Progenitor cell of endocrine pancreas (in vitro differentiated cells): ENCODE measurements around the gene TMEM63C. TPM values are rescaled to one million over a fixed set of nuclear protein-coding genes. Genes with fewer than 3 reads are reported as not detected.
"Not testable (repeated sequence)": the region's sequence is repeated elsewhere in the genome, so short reads cannot be mapped to it uniquely, and the experiment has no call there.

Experiments
- DNase-seq: peaks from one replicate; pipeline ENCODE4 v3.0.0; 2021; ENCODE audit warnings: low spot score; ENCODE audit not compliant: unreplicated experiment
- H3K27ac Mint-ChIP-seq: 2 replicates; pipeline ENCODE4 v1.8.0; 2021; ENCODE audit warnings: mild to moderate bottlenecking, moderate library complexity, mixed read lengths
- H3K27me3 Mint-ChIP-seq: 2 replicates; pipeline ENCODE4 v1.8.0; 2021; ENCODE audit warnings: mixed read lengths
- H3K36me3 Mint-ChIP-seq: 2 replicates; pipeline ENCODE4 v1.8.0; 2022; ENCODE audit warnings: mixed read lengths; ENCODE audit not compliant: insufficient read depth
- H3K4me1 Mint-ChIP-seq: 2 replicates; pipeline ENCODE4 v1.8.0; 2021; ENCODE audit warnings: low read depth, mixed read lengths
- H3K4me3 Mint-ChIP-seq: 2 replicates; pipeline ENCODE4 v1.8.0; 2021; ENCODE audit warnings: low read depth, mild to moderate bottlenecking, moderate library complexity, mixed read lengths
- H3K9me3 Mint-ChIP-seq: 2 replicates; pipeline ENCODE4 v1.8.0; 2021; ENCODE audit warnings: low read depth, mixed read lengths
- total RNA-seq: library from RNA; stranded (reverse); gene quantifications from 2 replicates; pipeline ENCODE4 v1.2.1, GENCODE V29; 2021
- TF ChIP-seq, protein P1 (sequence below): fragments of 200-600 bp; sonication (generic); IDR thresholded peaks from one replicate; pipeline ENCODE4 v1.5.0; 2021; ENCODE audit warnings: antibody characterized with exemption, mild to moderate bottlenecking; ENCODE audit not compliant: unreplicated experiment

The TMEM63C gene
- total RNA-seq, 1 donor from 2014 or later = 1.6 TPM

GRCh38 chr14:77276959-77277358, 95.4 kb downstream of the TMEM63C start:
- Mint-ChIP-seq H3K4me1 (no peaks in the 10 kb centered on the region), H3K27me3 (peaks cover 18% of the 10 kb centered on the region), H3K36me3 (peaks cover 7% of the 10 kb centered on the region), H3K9me3 (no peaks in the 10 kb centered on the region), H3K27ac (no peak overlapping the region), H3K4me3 (no peak overlapping the region)
- DNase-seq = no peak
- TF ChIP-seq, protein P1, sequence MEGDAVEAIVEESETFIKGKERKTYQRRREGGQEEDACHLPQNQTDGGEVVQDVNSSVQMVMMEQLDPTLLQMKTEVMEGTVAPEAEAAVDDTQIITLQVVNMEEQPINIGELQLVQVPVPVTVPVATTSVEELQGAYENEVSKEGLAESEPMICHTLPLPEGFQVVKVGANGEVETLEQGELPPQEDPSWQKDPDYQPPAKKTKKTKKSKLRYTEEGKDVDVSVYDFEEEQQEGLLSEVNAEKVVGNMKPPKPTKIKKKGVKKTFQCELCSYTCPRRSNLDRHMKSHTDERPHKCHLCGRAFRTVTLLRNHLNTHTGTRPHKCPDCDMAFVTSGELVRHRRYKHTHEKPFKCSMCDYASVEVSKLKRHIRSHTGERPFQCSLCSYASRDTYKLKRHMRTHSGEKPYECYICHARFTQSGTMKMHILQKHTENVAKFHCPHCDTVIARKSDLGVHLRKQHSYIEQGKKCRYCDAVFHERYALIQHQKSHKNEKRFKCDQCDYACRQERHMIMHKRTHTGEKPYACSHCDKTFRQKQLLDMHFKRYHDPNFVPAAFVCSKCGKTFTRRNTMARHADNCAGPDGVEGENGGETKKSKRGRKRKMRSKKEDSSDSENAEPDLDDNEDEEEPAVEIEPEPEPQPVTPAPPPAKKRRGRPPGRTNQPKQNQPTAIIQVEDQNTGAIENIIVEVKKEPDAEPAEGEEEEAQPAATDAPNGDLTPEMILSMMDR = no peak

DNA sequence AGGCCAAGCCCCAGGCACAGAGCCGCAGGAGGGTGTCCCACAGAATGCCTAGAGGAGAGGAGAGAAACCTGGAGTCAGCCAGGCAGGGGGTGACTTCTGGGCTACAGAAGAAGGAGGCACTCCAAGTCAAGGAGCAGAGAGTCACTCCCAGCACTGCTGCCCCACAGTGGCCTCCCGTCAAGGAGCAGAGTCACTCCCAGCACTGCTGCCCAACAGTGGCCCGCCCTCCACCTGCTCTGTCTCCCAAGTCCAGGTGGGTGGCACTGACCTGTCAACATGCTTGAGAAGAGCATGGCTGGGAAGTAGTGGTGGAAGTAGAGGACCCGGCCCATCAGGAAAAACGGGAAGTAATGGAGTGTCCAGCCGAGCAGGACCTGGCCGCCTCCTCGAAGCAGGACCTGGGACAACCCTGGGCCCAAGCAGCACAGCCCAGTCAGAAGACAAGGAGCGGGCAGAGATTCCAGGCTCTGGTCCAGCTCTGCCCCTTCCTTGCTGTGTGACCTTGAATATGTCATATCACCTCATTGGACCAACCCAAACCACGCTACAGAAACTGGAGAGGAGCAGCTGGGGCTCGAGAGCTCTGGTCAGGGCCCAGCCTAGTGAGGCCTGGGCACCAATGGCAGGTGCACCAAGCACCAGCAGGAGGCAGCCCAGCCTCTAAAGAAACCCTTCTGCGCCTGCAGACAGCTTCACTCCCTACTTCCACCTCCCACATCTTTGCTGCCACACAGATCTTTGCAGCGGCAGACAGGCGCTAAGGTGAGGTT, 97.0 kb downstream of the TMEM63C start:
- Mint-ChIP-seq H3K27ac (no peak overlapping the region), H3K4me1 (no peaks in the 10 kb centered on the region), H3K27me3 (peaks cover 2% of the 10 kb centered on the region), H3K9me3 (no peaks in the 10 kb centered on the region), H3K36me3 (peaks cover 11% of the 10 kb centered on the region), H3K4me3 (no peak overlapping the region)
- no peak for DNase-seq
- TF ChIP-seq, protein P1 = no peak

GRCh38 chr14:77279719-77280118, 98.1 kb downstream of the TMEM63C start:
- H3K27me3 Mint-ChIP-seq = no peaks in the 10 kb centered on the region
- H3K27ac Mint-ChIP-seq = no peak overlapping the region
- no peaks in the 10 kb centered on the region for H3K9me3 Mint-ChIP-seq
- peaks cover 17% of the 10 kb centered on the region for H3K36me3 Mint-ChIP-seq
- no peak for DNase-seq
- H3K4me3 Mint-ChIP-seq = no peak overlapping the region
- no peaks in the 10 kb centered on the region for H3K4me1 Mint-ChIP-seq
- TF ChIP-seq, protein P1 = no peak

- H3K4me1 Mint-ChIP-seq, H3K27me3 Mint-ChIP-seq, H3K9me3 Mint-ChIP-seq, H3K4me3 Mint-ChIP-seq, DNase-seq, H3K27ac Mint-ChIP-seq: not testable (repeated sequence)
- peaks cover 25% of the 10 kb centered on the region for H3K36me3 Mint-ChIP-seq
Observed at GRCh38 chr14:77280921-77281320, 99.3 kb downstream of the TMEM63C start.

- no peak for DNase-seq
- no peaks in the 10 kb centered on the region for H3K4me1 Mint-ChIP-seq
- peaks cover 29% of the 10 kb centered on the region for H3K36me3 Mint-ChIP-seq
- no peaks in the 10 kb centered on the region for H3K27me3 Mint-ChIP-seq
- no peak overlapping the region for H3K4me3 Mint-ChIP-seq
- H3K27ac Mint-ChIP-seq = no peak overlapping the region
- H3K9me3 Mint-ChIP-seq = no peaks in the 10 kb centered on the region
- TF ChIP-seq, protein P1 = no peak
Observed at GRCh38 chr14:77281852-77282410, 100.3 kb downstream of the TMEM63C start.

DNA sequence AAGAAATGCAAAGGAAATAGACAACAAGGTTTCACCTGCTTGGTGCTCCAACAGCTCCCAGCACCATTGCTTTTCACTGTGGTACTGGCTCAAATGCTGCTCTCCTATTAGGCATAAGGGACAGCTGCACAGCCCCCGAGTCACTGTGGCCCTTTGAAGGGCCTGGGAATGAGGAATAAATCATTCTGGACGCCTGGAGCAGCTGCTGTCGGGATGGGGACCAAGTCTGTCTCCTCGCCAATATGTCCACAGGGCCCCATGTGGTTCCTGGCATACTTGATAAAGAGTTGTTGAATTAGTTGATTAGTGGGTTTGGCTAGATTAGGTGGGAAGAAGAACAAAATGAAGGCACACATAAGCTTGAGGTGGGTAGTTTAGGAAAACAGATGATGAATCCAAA, 102.5 kb downstream of the TMEM63C start:
- H3K9me3 Mint-ChIP-seq = no peaks in the 10 kb centered on the region
- no peak overlapping the region for H3K27ac Mint-ChIP-seq
- DNase-seq = no peak
- no peak overlapping the region for H3K4me3 Mint-ChIP-seq
- no peaks in the 10 kb centered on the region for H3K27me3 Mint-ChIP-seq
- TF ChIP-seq, protein P1 = no peak
- H3K4me1 Mint-ChIP-seq = no peaks in the 10 kb centered on the region
- peaks cover 29% of the 10 kb centered on the region for H3K36me3 Mint-ChIP-seq
